ENCODE results near the gene ODF2. TPM values are rescaled to one million over a fixed set of nuclear protein-coding genes. Genes with fewer than 3 reads are reported as not detected.

ODF2 gene
- total and polyA plus RNA-seq, 2 of the 13 experiments (the other 11 are each of a cell fraction or from before 2014, with no cell fraction given), result 9.8 to 31.3 TPM

GRCh38 chr9:128420651-128421481 lies 34.9 kb upstream of the ODF2 start, which contains the start of gene CERCAM (continued):
- TF ChIP-seq ZNF776 (CRISPR knock-in tag; IDR thresholded peaks at IDR 0.05) (no peak), ETV5 (CRISPR knock-in tag; IDR thresholded peaks at IDR 0.05; ENCODE audit: borderline replicate concordance) (no peak), ZNF703 (CRISPR knock-in tag; IDR thresholded peaks at IDR 0.05; ENCODE audit: borderline replicate concordance) (no peak), MXD4 (CRISPR knock-in tag; IDR thresholded peaks at IDR 0.05) (no peak), RBAK (CRISPR knock-in tag; IDR thresholded peaks at IDR 0.05) (no peak), PRDM10 (CRISPR knock-in tag; IDR thresholded peaks at IDR 0.05; ENCODE audit: low read depth) (no peak), HOXD1 (CRISPR knock-in tag; IDR thresholded peaks at IDR 0.05) (no peak), HIVEP1 (CRISPR knock-in tag; IDR thresholded peaks at IDR 0.05) (0 out of 2 replicates have a peak, but pooled peaks have one; percentile 26), ZNF264 (CRISPR knock-in tag; IDR thresholded peaks at IDR 0.05) (no peak), YY1 (IDR thresholded peaks at IDR 0.05; ENCODE audit: insufficient read depth, insufficient replicate concordance, low read depth, low read length) (peak; percentile 66), MEF2D (CRISPR knock-in tag; IDR thresholded peaks at IDR 0.05) (peak; percentile 53; the same call in 1 of the 2 replicates), SRSF9 (IDR thresholded peaks at IDR 0.05; ENCODE audit: borderline replicate concordance, insufficient read depth, low read depth, low read length, poor library complexity, severe bottlenecking) (no peak), GATAD2A (CRISPR knock-in tag; IDR thresholded peaks at IDR 0.05) (0 out of 2 replicates have a peak, but pooled peaks have one; percentile 18), GFI1 (CRISPR knock-in tag; IDR thresholded peaks at IDR 0.05; ENCODE audit: borderline replicate concordance) (0 out of 2 replicates have a peak, but pooled peaks have one; percentile 4), MXI1 (IDR thresholded peaks at IDR 0.05; ENCODE audit: borderline replicate concordance, low read depth, low read length) (no peak), RFXAP (CRISPR knock-in tag; IDR thresholded peaks at IDR 0.05; ENCODE audit: borderline replicate concordance) (no peak; the same call in 1 of the 2 replicates), ZNF780A (CRISPR knock-in tag; IDR thresholded peaks at IDR 0.05) (no peak), NFE2L2 (IDR thresholded peaks at IDR 0.05; ENCODE audit: low read length) (no peak), ZNF788 (CRISPR knock-in tag; IDR thresholded peaks at IDR 0.05; ENCODE audit: borderline replicate concordance) (peak; percentile 22; the same call in 1 of the 2 replicates), ZFYVE20 (CRISPR knock-in tag; IDR thresholded peaks at IDR 0.05; ENCODE audit: borderline replicate concordance, low read depth) (no peak), ZNF781 (CRISPR knock-in tag; IDR thresholded peaks at IDR 0.05; ENCODE audit: borderline replicate concordance, not compliant biosample characterization) (no peak), SIN3A (IDR thresholded peaks at IDR 0.05; ENCODE audit: borderline replicate concordance, low read depth, low read length) (0 out of 2 replicates have a peak, but pooled peaks have one; percentile 18)
- TF ChIP-seq, protein P1, sequence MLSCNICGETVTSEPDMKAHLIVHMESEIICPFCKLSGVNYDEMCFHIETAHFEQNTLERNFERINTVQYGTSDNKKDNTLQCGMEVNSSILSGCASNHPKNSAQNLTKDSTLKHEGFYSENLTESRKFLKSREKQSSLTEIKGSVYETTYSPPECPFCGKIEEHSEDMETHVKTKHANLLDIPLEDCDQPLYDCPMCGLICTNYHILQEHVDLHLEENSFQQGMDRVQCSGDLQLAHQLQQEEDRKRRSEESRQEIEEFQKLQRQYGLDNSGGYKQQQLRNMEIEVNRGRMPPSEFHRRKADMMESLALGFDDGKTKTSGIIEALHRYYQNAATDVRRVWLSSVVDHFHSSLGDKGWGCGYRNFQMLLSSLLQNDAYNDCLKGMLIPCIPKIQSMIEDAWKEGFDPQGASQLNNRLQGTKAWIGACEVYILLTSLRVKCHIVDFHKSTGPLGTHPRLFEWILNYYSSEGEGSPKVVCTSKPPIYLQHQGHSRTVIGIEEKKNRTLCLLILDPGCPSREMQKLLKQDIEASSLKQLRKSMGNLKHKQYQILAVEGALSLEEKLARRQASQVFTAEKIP (CRISPR knock-in tag; IDR thresholded peaks at IDR 0.05; ENCODE audit: borderline replicate concordance), result no peak

Data from HepG2 (cell line).